Esophagus squamous epithelium (tissue), 4 donors: ENCODE measurements around the gene TCF3.

Experiments
- CTCF ChIP-seq, 6 experiments: fragments of 450-650 bp in 4 of 6; fragments of 200-600 bp in 2 of 6; sonication (generic) in 2 of 6; IDR thresholded peaks; one replicate each; pipeline ENCODE4 v1.5.1; 2016 to 2019; ENCODE audit warnings: antibody characterized with exemption in 6 of 6, mild to moderate bottlenecking in 4 of 6, moderate library complexity in 4 of 6
- POLR2A ChIP-seq, 4 donors: fragments of 450-650 bp; IDR thresholded peaks; one replicate each; pipeline ENCODE4 v1.6.1; 2017; ENCODE audit warnings: antibody characterized with exemption in 4 of 4, mild to moderate bottlenecking in 4 of 4, moderate library complexity in 3 of 4

GRCh38 chr19:1653300-1653628 is 849 bp upstream of the TCF3 start:
- TF ChIP-seq CTCF (IDR thresholded peaks at IDR 0.05), result no peak
- TF ChIP-seq POLR2A (IDR thresholded peaks at IDR 0.05), result no peak
